Thyroid gland (tissue), 4 donors: ENCODE data around the gene AKAP1. TPM values are rescaled to one million over a fixed set of nuclear protein-coding genes. Genes with fewer than 3 reads are reported as not detected.

Source experiments
- DNase-seq, 2 donors: peaks; one replicate each; pipeline ENCODE4 v3.0.0-alpha.2; 2019
- H3K27ac ChIP-seq, 3 donors: fragments of 200-600 bp; sonication (generic); 1 replicate in 2 of 3; 2 replicates in 1 of 3; pipeline ENCODE4 v1.5.1; 2016 to 2019; ENCODE audit warnings: mild to moderate bottlenecking in 1 of 3, moderate library complexity in 1 of 3
- H3K27me3 ChIP-seq: fragments of 200-600 bp; sonication (generic); one replicate; pipeline ENCODE4 v1.5.1; 2019
- H3K36me3 ChIP-seq, 2 donors: fragments of 200-600 bp; sonication (generic); one replicate each; pipeline ENCODE4 v1.5.1; 2016 to 2019
- H3K4me1 ChIP-seq, 2 donors: fragments of 200-600 bp; sonication (generic); one replicate each; pipeline ENCODE4 v1.5.1; 2017 to 2019
- H3K4me3 ChIP-seq, 3 donors: fragments of 200-600 bp; sonication (generic); replicated peaks in 1 of 3; 1 replicate in 2 of 3; 2 replicates in 1 of 3; pipeline ENCODE4 v1.5.1; 2016; ENCODE audit warnings: mild to moderate bottlenecking in 1 of 3
- H3K9me3 ChIP-seq: fragments of 200-600 bp; sonication (generic); one replicate; pipeline ENCODE4 v1.5.1; 2017
- POLR2A ChIP-seq, 2 donors: fragments of 450-650 bp; IDR thresholded peaks; one replicate each; pipeline ENCODE4 v1.6.1; 2017; ENCODE audit warnings: antibody characterized with exemption in 2 of 2, mild to moderate bottlenecking in 2 of 2, moderate library complexity in 1 of 2
- WGBS, 2 donors: methylation state at CpG; one replicate each; pipeline ENCODE4 v1.1.5; 2017; 5-methylcytosine and 5-hydroxymethylcytosine counted together
- intact Hi-C: fragments of 100-400 bp; cut with DNase I; formaldehyde crosslinking; loops from one replicate; pipeline ENCODE4 v1.15.1; 2023
- total RNA-seq, 4 donors: library from RNA; depleted of rRNA; stranded (reverse); fragments of >200 nt; gene quantifications; one replicate each; pipeline ENCODE4 v1.2.3, GENCODE V29; 2016
- TF ChIP-seq, protein P1 (sequence below), 6 experiments: fragments of 200-600 bp in 3 of 6; fragments of 450-650 bp in 3 of 6; sonication (generic) in 3 of 6; IDR thresholded peaks; one replicate each; pipeline ENCODE4 v1.5.1; 2016 to 2019; ENCODE audit warnings: antibody characterized with exemption in 6 of 6, mild to moderate bottlenecking in 2 of 6, inconsistent platforms in 1 of 6, moderate library complexity in 1 of 6

Gene AKAP1
- total RNA-seq, 4 donors from 2014 or later, result 91.6 to 105 (median 95.5) TPM

DNA sequence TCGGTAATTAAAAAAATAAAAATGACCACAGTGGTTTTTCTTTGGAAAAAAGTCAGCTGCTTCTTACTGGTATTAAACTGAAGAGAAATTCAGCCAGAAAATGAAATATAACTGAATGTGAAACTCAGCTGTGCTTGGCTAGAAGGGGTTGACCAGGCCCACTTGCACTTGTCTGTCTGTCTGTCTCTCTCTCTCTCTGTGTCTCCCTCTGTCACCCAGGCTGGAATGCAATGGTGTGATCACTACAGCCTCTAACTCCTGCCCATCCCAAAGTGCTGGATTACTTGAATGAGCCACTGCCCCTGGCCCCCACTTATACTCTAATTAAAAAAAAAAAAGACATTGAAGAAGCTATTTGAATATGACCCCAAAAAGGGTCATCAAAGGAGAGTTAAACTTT lies 17.3 kb upstream of the AKAP1 start:
- Histone ChIP-seq H3K27me3 (no peaks in the 10 kb centered on the region), H3K27ac (peak overlapping the region; percentile 14 to 72 (median 49)), H3K4me1 (peaks cover 0 to 23% of the 10 kb centered on the region in 2 donors), H3K9me3 (no peaks in the 10 kb centered on the region), H3K4me3 (no peak overlapping the region), H3K36me3 (no peaks in the 10 kb centered on the region)
- DNase-seq, result no peak
- intact Hi-C loops, result no loop called here
- 33% methylated on average over 1 of the region's 1 CpG for WGBS, 2 donors
- TF ChIP-seq, protein P1, sequence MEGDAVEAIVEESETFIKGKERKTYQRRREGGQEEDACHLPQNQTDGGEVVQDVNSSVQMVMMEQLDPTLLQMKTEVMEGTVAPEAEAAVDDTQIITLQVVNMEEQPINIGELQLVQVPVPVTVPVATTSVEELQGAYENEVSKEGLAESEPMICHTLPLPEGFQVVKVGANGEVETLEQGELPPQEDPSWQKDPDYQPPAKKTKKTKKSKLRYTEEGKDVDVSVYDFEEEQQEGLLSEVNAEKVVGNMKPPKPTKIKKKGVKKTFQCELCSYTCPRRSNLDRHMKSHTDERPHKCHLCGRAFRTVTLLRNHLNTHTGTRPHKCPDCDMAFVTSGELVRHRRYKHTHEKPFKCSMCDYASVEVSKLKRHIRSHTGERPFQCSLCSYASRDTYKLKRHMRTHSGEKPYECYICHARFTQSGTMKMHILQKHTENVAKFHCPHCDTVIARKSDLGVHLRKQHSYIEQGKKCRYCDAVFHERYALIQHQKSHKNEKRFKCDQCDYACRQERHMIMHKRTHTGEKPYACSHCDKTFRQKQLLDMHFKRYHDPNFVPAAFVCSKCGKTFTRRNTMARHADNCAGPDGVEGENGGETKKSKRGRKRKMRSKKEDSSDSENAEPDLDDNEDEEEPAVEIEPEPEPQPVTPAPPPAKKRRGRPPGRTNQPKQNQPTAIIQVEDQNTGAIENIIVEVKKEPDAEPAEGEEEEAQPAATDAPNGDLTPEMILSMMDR (IDR thresholded peaks at IDR 0.05), result no peak
- no peak for TF ChIP-seq POLR2A (IDR thresholded peaks at IDR 0.05)

DNA sequence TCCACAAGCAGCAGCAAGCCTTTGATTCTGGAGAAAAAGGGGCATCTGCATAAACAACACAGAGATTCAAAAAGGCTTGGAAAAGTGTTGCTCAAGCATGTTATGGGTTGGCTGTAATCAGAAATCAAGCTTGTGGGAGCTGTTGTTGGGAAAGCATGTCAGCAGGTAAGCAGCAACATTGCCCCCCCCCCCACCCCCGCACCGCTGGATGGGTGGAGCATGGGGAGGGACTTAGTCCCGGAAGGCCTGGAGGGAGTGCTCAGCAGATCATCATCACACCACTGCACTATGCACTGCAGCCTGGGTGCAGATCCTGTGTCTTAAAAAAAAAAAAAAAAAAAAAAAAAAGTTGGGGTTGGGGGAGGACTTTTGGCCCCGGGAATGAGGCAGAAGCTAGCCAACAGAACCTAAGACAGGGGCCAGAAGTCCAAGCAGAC lies 16.8 kb upstream of the AKAP1 start:
- Histone ChIP-seq H3K27me3 (no peaks in the 10 kb centered on the region), H3K9me3 (no peaks in the 10 kb centered on the region), H3K4me3 (no peak overlapping the region), H3K36me3 (no peaks in the 10 kb centered on the region), H3K4me1 (peaks cover 0 to 23% of the 10 kb centered on the region in 2 donors), H3K27ac (peak overlapping the region; percentile 14 to 72 (median 49))
- peak; percentile 39 to 42 for DNase-seq
- intact Hi-C loops, result no loop called here
- TF ChIP-seq, protein P1 (IDR thresholded peaks at IDR 0.05), result no peak
- TF ChIP-seq POLR2A (IDR thresholded peaks at IDR 0.05), result no peak
- WGBS, 2 donors, result 23 to 31% methylated on average over 4 of the region's 4 CpGs

DNA sequence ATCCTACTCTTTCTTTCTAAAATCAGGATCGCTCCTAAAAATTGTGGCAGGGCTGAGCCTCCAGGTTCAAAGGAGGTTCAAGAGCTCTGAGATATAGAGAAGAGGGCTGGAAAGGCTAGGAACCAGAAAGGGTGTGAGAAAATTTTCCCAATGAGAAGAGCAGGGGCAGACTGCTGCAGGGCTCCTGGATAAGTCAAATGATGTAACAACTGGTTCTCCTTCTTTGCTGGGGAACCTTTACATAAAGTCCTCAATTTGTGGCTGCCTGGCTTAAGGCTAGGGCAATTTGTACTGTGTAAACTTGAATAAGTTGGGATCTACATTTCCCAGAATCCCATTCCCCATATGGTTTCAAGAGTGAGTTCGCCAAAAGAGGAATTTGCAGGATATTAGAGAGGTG lies 16.3 kb upstream of the AKAP1 start:
- Histone ChIP-seq H3K27me3 (no peaks in the 10 kb centered on the region), H3K9me3 (no peaks in the 10 kb centered on the region), H3K36me3 (no peaks in the 10 kb centered on the region), H3K27ac (no peak overlapping the region), H3K4me3 (no peak overlapping the region), H3K4me1 (peaks cover 0 to 23% of the 10 kb centered on the region in 2 donors)
- WGBS, 2 donors, result 91 to 92% methylated on average over 2 of the region's 2 CpGs
- intact Hi-C loops, result no loop called here
- no peak for TF ChIP-seq POLR2A (IDR thresholded peaks at IDR 0.05)
- TF ChIP-seq, protein P1 (IDR thresholded peaks at IDR 0.05), result no peak
- no peak for DNase-seq

DNA sequence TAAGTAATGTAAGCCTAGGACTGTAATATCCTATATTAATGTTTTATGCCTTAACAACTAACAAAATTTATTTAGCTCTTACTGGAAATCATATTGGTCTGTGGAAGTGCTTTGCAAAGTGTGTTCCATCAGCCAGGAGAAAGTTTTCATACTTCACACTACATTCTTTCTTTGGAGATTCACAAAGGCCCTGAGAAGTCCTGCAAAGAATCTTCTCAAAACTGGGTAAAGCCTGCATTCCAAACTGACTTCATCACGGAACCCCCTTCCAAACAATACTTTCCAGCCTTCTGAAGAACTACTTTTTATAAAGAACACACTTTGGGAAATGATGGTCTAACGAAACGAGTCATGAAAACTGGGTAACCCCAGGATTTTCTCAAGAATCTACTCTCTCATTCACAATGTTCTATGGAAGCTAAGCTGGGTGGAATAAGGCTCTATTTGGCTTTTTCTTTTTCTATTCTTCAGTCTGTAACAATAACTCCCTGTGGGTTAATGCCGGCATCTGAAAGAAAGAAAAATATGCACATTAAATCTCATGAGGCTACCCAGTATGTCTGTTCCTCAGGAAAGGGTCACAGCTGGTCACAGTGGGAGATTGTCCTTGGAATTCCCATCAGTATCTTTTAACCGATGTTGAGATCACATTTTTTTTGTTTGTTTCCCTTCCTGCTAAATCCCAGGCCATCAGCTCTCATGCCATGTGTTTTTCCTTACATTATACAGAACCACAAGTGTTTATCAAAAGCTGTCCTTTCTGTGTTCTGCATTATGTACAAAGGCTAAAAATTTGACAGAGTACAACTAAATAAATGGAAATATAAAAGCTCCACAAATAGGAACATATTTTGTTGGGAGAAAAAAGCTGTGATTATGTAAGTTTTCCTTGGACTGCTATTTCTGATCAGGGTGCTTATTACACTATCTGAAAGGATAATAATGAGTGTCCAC lies 12.8 kb upstream of the AKAP1 start:
- H3K27me3 ChIP-seq, result no peaks in the 10 kb centered on the region
- WGBS, 2 donors, result 62 to 74% methylated on average over 5 of the region's 5 CpGs
- peaks cover 0 to 19% of the 10 kb centered on the region in 2 donors for H3K4me1 ChIP-seq
- no peak overlapping the region for H3K27ac ChIP-seq
- TF ChIP-seq, protein P1 (IDR thresholded peaks at IDR 0.05), result no peak
- no peak for TF ChIP-seq POLR2A (IDR thresholded peaks at IDR 0.05)
- no peaks in the 10 kb centered on the region for H3K36me3 ChIP-seq
- intact Hi-C loops, result no loop called here
- no peak for DNase-seq
- H3K9me3 ChIP-seq, result no peaks in the 10 kb centered on the region
- no peak overlapping the region for H3K4me3 ChIP-seq

DNA sequence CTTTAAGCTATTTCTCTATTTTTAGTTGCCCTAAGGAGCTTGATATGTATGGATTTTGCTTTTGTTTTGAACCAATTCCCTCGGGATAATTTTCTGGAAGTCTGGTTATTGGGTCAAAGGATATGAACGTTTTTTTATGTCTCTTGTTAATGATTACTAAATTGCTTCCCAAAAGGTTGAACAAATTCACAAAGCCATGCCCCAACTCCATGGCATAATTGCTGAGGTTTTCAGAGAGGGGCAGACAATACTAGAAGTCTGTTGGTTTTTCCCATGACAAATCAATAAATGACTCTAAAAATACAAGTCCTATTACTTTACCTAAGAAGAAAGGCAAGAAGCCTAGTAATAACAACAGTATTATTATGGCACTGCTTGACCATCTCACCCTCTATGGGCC lies 11.4 kb upstream of the AKAP1 start:
- Histone ChIP-seq H3K9me3 (no peaks in the 10 kb centered on the region), H3K27ac (no peak overlapping the region), H3K4me3 (no peak overlapping the region), H3K27me3 (no peaks in the 10 kb centered on the region), H3K4me1 (peaks cover 0 to 5% of the 10 kb centered on the region in 2 donors), H3K36me3 (no peaks in the 10 kb centered on the region)
- TF ChIP-seq, protein P1 (IDR thresholded peaks at IDR 0.05), result no peak
- no peak for TF ChIP-seq POLR2A (IDR thresholded peaks at IDR 0.05)
- 69 to 70% methylated on average over 2 of the region's 2 CpGs for WGBS, 2 donors
- no peak for DNase-seq
- intact Hi-C loops, result no loop called here
